ENCODE measurements around the gene GRAMD1B.

- TF ChIP-seq CTCF (IDR thresholded peaks at IDR 0.05; ENCODE audit: low read depth, low read length) (no peak), MAX (IDR thresholded peaks at IDR 0.05; ENCODE audit: low read depth, low read length) (no peak), POLR2A (IDR thresholded peaks at IDR 0.05; ENCODE audit: extremely low read depth, insufficient read length) (no peak)
Observed at GRCh38 chr11:123650901-123651300, 220.8 kb downstream of the GRAMD1B start.
